IMR-90 (cell line): ENCODE measurements around the gene CT45A1. TPM values are rescaled to one million over a fixed set of nuclear protein-coding genes. Genes with fewer than 3 reads are reported as not detected.

ENCODE experiments used
- ATAC-seq: fragments of 200-7000 bp; cut with Tn5 transposase; 2 replicates; pipeline ENCODE4 v1.9.1; 2020; ENCODE audit warnings: low read depth, mild to moderate bottlenecking, moderate library complexity
- BruUV-seq: library from RNA; stranded (reverse); fragments of 400-500 nt; replicated peaks from 2 replicates; lab custom pipeline; 2021; lab: Mats Ljungman, UMichigan
- CTCF ChIA-PET: fragments of 300-600 bp; formaldehyde crosslinking; extraction: SDS; loops from one replicate; lab custom pipeline; 2021; ENCODE audit warnings: antibody characterized with exemption; lab: Yijun Ruan, JAX
- POLR2A ChIA-PET: fragments of 300-600 bp; sonication (Branson Sonifier 250); formaldehyde crosslinking; loops from one replicate; lab custom pipeline; 2022; ENCODE audit warnings: antibody characterized with exemption; ENCODE audit not compliant: unreplicated experiment; lab: Charles Lee
- DNase-seq: peaks from one replicate; pipeline ENCODE4 v3.0.0; 2013
- H2AFZ ChIP-seq: replicated peaks from 2 replicates; pipeline ENCODE3; 2013; ENCODE audit warnings: low read length, mild to moderate bottlenecking; ENCODE audit not compliant: poor library complexity
- H2AK5ac ChIP-seq: 2 replicates; pipeline ENCODE4 v1.6.1; 2013; ENCODE audit warnings: low read depth, low read length, inconsistent platforms
- H2AK9ac ChIP-seq: replicated peaks from 2 replicates; pipeline ENCODE3; 2013; ENCODE audit warnings: mild to moderate bottlenecking, low read depth, low read length, moderate library complexity; ENCODE audit not compliant: poor library complexity
- H2BK120ac ChIP-seq: 2 replicates; pipeline ENCODE4 v1.6.1; 2013; ENCODE audit warnings: low read depth, low read length, inconsistent platforms
- H2BK15ac ChIP-seq: 3 replicates; pipeline ENCODE4 v1.6.1; 2013; ENCODE audit warnings: low read depth, low read length, inconsistent platforms
- H2BK20ac ChIP-seq: 2 replicates; pipeline ENCODE4 v1.6.1; 2013; ENCODE audit warnings: low read depth, mild to moderate bottlenecking, inconsistent platforms, low read length, moderate library complexity
- H2BK5ac ChIP-seq: 2 replicates; pipeline ENCODE4 v1.6.1; 2013; ENCODE audit warnings: mild to moderate bottlenecking, low read depth, low read length, inconsistent platforms; ENCODE audit not compliant: poor library complexity, severe bottlenecking
- H3K14ac ChIP-seq: replicated peaks from 2 replicates; pipeline ENCODE4 v1.6.1; 2013; ENCODE audit warnings: low read depth, low read length, inconsistent platforms
- H3K18ac ChIP-seq: 2 replicates; pipeline ENCODE4 v1.6.1; 2013; ENCODE audit warnings: low read depth, low read length, control low read depth
- H3K23ac ChIP-seq: 2 replicates; pipeline ENCODE4 v1.6.1; 2013; ENCODE audit warnings: low read depth, low read length, inconsistent platforms
- H3K27ac ChIP-seq: 2 replicates; pipeline ENCODE4 v1.5.1; 2013; ENCODE audit warnings: mild to moderate bottlenecking, control low read depth, low read length; ENCODE audit not compliant: insufficient read depth
- H3K27me3 ChIP-seq: 2 replicates; pipeline ENCODE4 v1.6.1; 2013; ENCODE audit warnings: low read length; ENCODE audit not compliant: control insufficient read depth, insufficient read depth
- H3K36me3 ChIP-seq: 2 replicates; pipeline ENCODE4 v1.6.1; 2013; ENCODE audit warnings: low read length, mixed read lengths; ENCODE audit not compliant: control insufficient read depth, insufficient read depth
- H3K4ac ChIP-seq: 2 replicates; pipeline ENCODE4 v1.6.1; 2013; ENCODE audit warnings: low read depth, low read length, inconsistent platforms
- H3K4me1 ChIP-seq: 2 replicates; pipeline ENCODE4 v1.6.1; 2013; ENCODE audit warnings: low read length, mixed read lengths; ENCODE audit not compliant: control insufficient read depth, insufficient read depth
- H3K4me2 ChIP-seq: 2 replicates; pipeline ENCODE4 v1.6.1; 2013; ENCODE audit warnings: low read depth, mild to moderate bottlenecking, control low read depth, low read length, moderate library complexity
- H3K4me3 ChIP-seq: 2 replicates; pipeline ENCODE4 v1.5.1; 2013; ENCODE audit warnings: low read depth, mild to moderate bottlenecking, control low read depth, low read length, moderate library complexity; ENCODE audit not compliant: insufficient read depth
- H3K56ac ChIP-seq: 2 replicates; pipeline ENCODE4 v1.6.1; 2013; ENCODE audit warnings: low read length, inconsistent platforms; ENCODE audit not compliant: insufficient read depth; ENCODE audit errors: extremely low read depth
- H3K79me1 ChIP-seq, 2 experiments: 2 replicates each; pipeline ENCODE4 v1.6.1; 2013; ENCODE audit warnings: low read length in 2 of 2, inconsistent platforms in 1 of 2, low read depth in 1 of 2
- H3K9ac ChIP-seq: 2 replicates; pipeline ENCODE4 v1.6.1; 2013; ENCODE audit warnings: low read depth, low read length, control low read depth
- H3K9me1 ChIP-seq: 2 replicates; pipeline ENCODE4 v1.6.1; 2013; ENCODE audit warnings: low read length, inconsistent platforms; ENCODE audit not compliant: insufficient read depth
- H3K9me3 ChIP-seq: 2 replicates; pipeline ENCODE4 v1.6.1; 2013; ENCODE audit warnings: low read length; ENCODE audit not compliant: control insufficient read depth, insufficient read depth
- H4K20me1 ChIP-seq: 2 replicates; pipeline ENCODE4 v1.6.1; 2013; ENCODE audit warnings: low read length, inconsistent platforms; ENCODE audit not compliant: insufficient read depth
- H4K5ac ChIP-seq: 2 replicates; pipeline ENCODE4 v1.6.1; 2013; ENCODE audit warnings: mild to moderate bottlenecking, low read depth, low read length, control low read depth
- H4K8ac ChIP-seq, 2 experiments: 2 replicates each; pipeline ENCODE4 v1.6.1; 2013; ENCODE audit warnings: low read depth in 2 of 2, low read length in 2 of 2, control low read depth in 1 of 2, inconsistent platforms in 1 of 2
- H4K91ac ChIP-seq: 2 replicates; pipeline ENCODE4 v1.6.1; 2013; ENCODE audit warnings: low read depth, low read length, inconsistent platforms; ENCODE audit not compliant: insufficient read depth
- BHLHE40 ChIP-seq: fragments of 150-350 bp; IDR thresholded peaks from 2 replicates; pipeline ENCODE4 v1.6.1; 2016; ENCODE audit warnings: mild to moderate bottlenecking, low read depth, low read length
- CTCF ChIP-seq: conservative IDR thresholded peaks from 2 replicates; pipeline ENCODE4 v1.5.1; 2012; ENCODE audit warnings: mild to moderate bottlenecking, low read depth, low read length, improper control_type of control experiment
- MAFK ChIP-seq: IDR thresholded peaks from 2 replicates; pipeline ENCODE4 v1.6.1; 2012; ENCODE audit warnings: low read depth, low read length, improper control_type of control experiment
- MXI1 ChIP-seq: IDR thresholded peaks from 2 replicates; pipeline ENCODE4 v1.6.1; 2012; ENCODE audit warnings: low read depth, mild to moderate bottlenecking, low read length, moderate library complexity, borderline replicate concordance
- USF2 ChIP-seq: fragments of 150-350 bp; IDR thresholded peaks from 2 replicates; pipeline ENCODE4 v1.6.1; 2017; ENCODE audit warnings: mild to moderate bottlenecking, antibody characterized with exemption, low read length, low read depth
- WGBS, 2 experiments: methylation state at CpG; one replicate each; pipeline versions ENCODE4 v1.1.5 to v1.1.7; 2013; ENCODE audit warnings: missing lambda C conversion rate in 2 of 2; ENCODE audit not compliant: insufficient read length in 1 of 2; ENCODE audit errors: extremely low coverage in 2 of 2; 5-methylcytosine and 5-hydroxymethylcytosine counted together
- dilution Hi-C: fragments of 300-500 bp; cut with HindIII; formaldehyde crosslinking; loops from one replicate; pipeline ENCODE4 v1.14.3; 2018; ENCODE audit warnings: low sequenced_read_pairs; ENCODE audit not compliant: unreplicated experiment
- in situ Hi-C: fragments of 300-500 bp; cut with MboI; formaldehyde crosslinking; loops from 3 replicates; pipeline ENCODE4 v1.14.3; 2019; ENCODE audit warnings: low sequenced_read_pairs, inconsistent platforms, mixed read lengths
- intact Hi-C: fragments of 100-400 bp; cut with micrococcal nuclease; formaldehyde crosslinking; loops from 2 replicates; pipeline ENCODE4 v1.10.0; 2022
- polyA plus RNA-seq, 3 experiments: library from polyadenylated mRNA; depleted of rRNA; stranded (reverse); fragments of >200 nt; gene quantifications; 2 replicates each; pipeline ENCODE4 v1.2.3, GENCODE V29; 2012; ENCODE audit warnings: low replicate concordance in 1 of 3
- total RNA-seq: library from RNA; depleted of rRNA; stranded (reverse); fragments of >200 nt; gene quantifications from 2 replicates; pipeline ENCODE4 v1.2.3, GENCODE V29; 2012

Gene CT45A1
- total and polyA plus RNA-seq, 2 of the 4 experiments (the other 2 are of a cell fraction) = not detected

GRCh38 chrX:135737366-135738071, 24.1 kb downstream of the CT45A1 start:
- H3K79me1 ChIP-seq = no peaks in the 10 kb centered on the region
- no peak overlapping the region for H4K91ac ChIP-seq
- no peaks in the 10 kb centered on the region for H4K20me1 ChIP-seq
- no peak for TF ChIP-seq MAFK
- TF ChIP-seq MXI1 = no peak
- no peak for TF ChIP-seq USF2
- 0 out of 2 replicates have a peak, but pooled peaks have one; percentile 5 for TF ChIP-seq CTCF
- no peak for TF ChIP-seq BHLHE40
- DNase-seq (peak; percentile 1), ATAC-seq (no peak)
- no peak overlapping the region for H3K9ac ChIP-seq
- H3K18ac ChIP-seq = no peak overlapping the region
- H2BK15ac ChIP-seq = no peak overlapping the region
- no peaks in the 10 kb centered on the region for H3K4me1 ChIP-seq
- in situ Hi-C loops (no loop called here), dilution Hi-C loops (no loop called here), intact Hi-C loops (no loop called here)
- no peak overlapping the region for H3K27ac ChIP-seq
- no peak overlapping the region for H2AK5ac ChIP-seq
- H3K56ac ChIP-seq = no peak overlapping the region
- no peak overlapping the region for H2BK120ac ChIP-seq
- no peak overlapping the region for H2BK5ac ChIP-seq
- H3K9me1 ChIP-seq = no peaks in the 10 kb centered on the region
- H2AK9ac ChIP-seq = no peak overlapping the region
- no peaks in the 10 kb centered on the region for H3K9me3 ChIP-seq
- no peak overlapping the region for H4K5ac ChIP-seq
- ChIA-PET CTCF (no interaction called here), POLR2A (no interaction called here)
- H4K8ac ChIP-seq = no peak overlapping the region
- no peaks in the 10 kb centered on the region for H3K27me3 ChIP-seq
- H3K23ac ChIP-seq = no peak overlapping the region
- H2AFZ ChIP-seq = no peak overlapping the region
- H3K36me3 ChIP-seq = no peaks in the 10 kb centered on the region
- no peak overlapping the region for H2BK20ac ChIP-seq
- 0% methylated on average over 1 of the region's 4 CpGs; no CpG with 5 or more reads in 1 of the 2 experiments for WGBS, 2 experiments
- H3K4me2 ChIP-seq = no peak overlapping the region
- no peak overlapping the region for H3K4ac ChIP-seq
- no peak overlapping the region for H3K4me3 ChIP-seq
- no peak overlapping the region for H3K14ac ChIP-seq
- BruUV-seq = no TSS peak
